A549 (cell line): ENCODE data around the gene CAMTA1.

ENCODE experiments used
- CHD2 ChIP-seq: fragments of 150-350 bp; IDR thresholded peaks from 2 replicates; pipeline ENCODE4 v1.6.1; 2014; ENCODE audit warnings: low read length; ENCODE audit not compliant: partially characterized antibody
- CTCF ChIP-seq: fragments of >200 bp; sonication (Bioruptor Twin); formaldehyde crosslinking; IDR thresholded peaks from 3 replicates; pipeline ENCODE4 v1.5.1; 2016
- ELK1 ChIP-seq: fragments of 150-350 bp; IDR thresholded peaks from 2 replicates; pipeline ENCODE4 v1.6.1; 2014; ENCODE audit warnings: low read depth, mild to moderate bottlenecking, low read length
- JUN ChIP-seq, 2 experiments: fragments of >200 bp; sonication (Bioruptor Twin); formaldehyde crosslinking; IDR thresholded peaks; 2 replicates in 1 of 2; 3 replicates in 1 of 2; pipeline ENCODE4 v1.6.1; 2016 to 2017
- JUNB ChIP-seq: fragments of >200 bp; sonication (Bioruptor Twin); formaldehyde crosslinking; IDR thresholded peaks from 2 replicates; pipeline ENCODE4 v1.6.1; 2016
- NFE2L2 ChIP-seq: fragments of 150-350 bp; conservative IDR thresholded peaks from 2 replicates; pipeline ENCODE4 v1.6.1; 2014; ENCODE audit warnings: low read length
- POLR2A ChIP-seq: IDR thresholded peaks from 2 replicates; pipeline ENCODE4 v1.6.1; 2012; ENCODE audit warnings: mild to moderate bottlenecking, low read length
- RARB ChIP-seq: fragments of 250-450 bp; sonication (Bioruptor Pico); IDR thresholded peaks from 2 replicates; pipeline ENCODE4 v1.8.0; 2021; ENCODE audit warnings: mild to moderate bottlenecking, moderate library complexity
- USF2 ChIP-seq: fragments of 450-650 bp; IDR thresholded peaks from 2 replicates; pipeline ENCODE4 v1.6.1; 2014; ENCODE audit warnings: antibody characterized with exemption

- TF ChIP-seq RARB (CRISPR knock-in tag) (no peak), POLR2A (no peak), JUN (IDR thresholded peaks at IDR 0.05) (no peak), CTCF (no peak), ELK1 (no peak), JUNB (no peak), USF2 (no peak), CHD2 (no peak), NFE2L2 (no peak)
These were observed 730.6 kb downstream of the CAMTA1 start for GRCh38 chr1:7515904-7516303.
